ENCODE measurements around the gene TBC1D5.
"Not testable (repeated sequence)": the region's sequence is repeated elsewhere in the genome, so short reads cannot be mapped to it uniquely, and the experiment has no call there.

TBC1D5 gene

DNA sequence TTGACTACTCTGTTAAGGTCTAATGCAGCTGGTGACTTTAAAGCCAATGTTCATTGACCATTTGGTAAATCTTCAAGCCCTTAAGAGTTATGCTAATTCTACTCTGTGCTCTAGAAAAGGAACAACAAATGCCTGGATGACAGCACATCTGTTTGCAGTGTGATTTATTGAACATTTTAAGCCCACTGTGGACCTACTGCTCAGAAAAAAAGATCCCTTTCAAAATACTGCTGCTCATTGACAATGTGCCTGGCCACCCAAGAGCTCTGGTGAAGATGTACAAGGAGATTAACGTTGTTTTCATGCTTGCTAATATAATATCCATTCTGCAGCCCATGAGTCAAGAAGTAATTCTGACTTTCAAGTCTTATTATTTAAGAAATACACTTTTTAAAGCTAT lies 110.8 kb downstream of the TBC1D5 start:
- H3K27me3 ChIP-seq: no peaks in the 10 kb centered on the region
- no peaks in the 10 kb centered on the region for H3K9me3 ChIP-seq
- no peak overlapping the region for H3K4me3 ChIP-seq
- peaks cover 0 to 43% (median 16%) of the 10 kb centered on the region in 4 donors for H3K4me1 ChIP-seq
- no peaks in the 10 kb centered on the region for H3K36me3 ChIP-seq
- intact Hi-C loops (cut with DNase I; ENCODE audit: low total_unique reads): no loop called here
- DNase-seq: no peak
- no peak overlapping the region for H3K27ac ChIP-seq
- TF ChIP-seq, protein P1, sequence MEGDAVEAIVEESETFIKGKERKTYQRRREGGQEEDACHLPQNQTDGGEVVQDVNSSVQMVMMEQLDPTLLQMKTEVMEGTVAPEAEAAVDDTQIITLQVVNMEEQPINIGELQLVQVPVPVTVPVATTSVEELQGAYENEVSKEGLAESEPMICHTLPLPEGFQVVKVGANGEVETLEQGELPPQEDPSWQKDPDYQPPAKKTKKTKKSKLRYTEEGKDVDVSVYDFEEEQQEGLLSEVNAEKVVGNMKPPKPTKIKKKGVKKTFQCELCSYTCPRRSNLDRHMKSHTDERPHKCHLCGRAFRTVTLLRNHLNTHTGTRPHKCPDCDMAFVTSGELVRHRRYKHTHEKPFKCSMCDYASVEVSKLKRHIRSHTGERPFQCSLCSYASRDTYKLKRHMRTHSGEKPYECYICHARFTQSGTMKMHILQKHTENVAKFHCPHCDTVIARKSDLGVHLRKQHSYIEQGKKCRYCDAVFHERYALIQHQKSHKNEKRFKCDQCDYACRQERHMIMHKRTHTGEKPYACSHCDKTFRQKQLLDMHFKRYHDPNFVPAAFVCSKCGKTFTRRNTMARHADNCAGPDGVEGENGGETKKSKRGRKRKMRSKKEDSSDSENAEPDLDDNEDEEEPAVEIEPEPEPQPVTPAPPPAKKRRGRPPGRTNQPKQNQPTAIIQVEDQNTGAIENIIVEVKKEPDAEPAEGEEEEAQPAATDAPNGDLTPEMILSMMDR (IDR thresholded peaks at IDR 0.05): no peak

DNA sequence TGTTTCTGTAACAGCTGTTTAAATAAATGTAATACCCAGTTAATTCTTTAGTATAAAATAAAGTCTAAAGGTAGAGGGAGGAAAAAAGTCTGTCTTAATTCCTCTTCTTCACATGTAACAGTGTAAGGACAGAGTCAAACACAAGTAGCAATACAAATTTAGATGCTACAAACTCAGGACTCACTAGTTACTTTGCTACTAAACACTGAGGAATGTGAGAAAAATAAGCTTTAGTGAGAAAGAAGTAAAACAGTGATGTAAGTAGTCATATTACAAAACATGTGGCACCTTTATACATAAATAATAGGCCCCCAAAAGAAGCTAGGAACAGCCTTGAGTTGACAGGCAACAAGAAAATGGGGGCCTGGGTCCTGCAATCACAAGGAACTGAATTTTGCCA lies 113.0 kb downstream of the TBC1D5 start:
- H3K36me3 ChIP-seq: no peaks in the 10 kb centered on the region
- intact Hi-C loops (cut with DNase I; ENCODE audit: low total_unique reads): no loop called here
- H3K4me1 ChIP-seq: peaks cover 0 to 24% (median 4%) of the 10 kb centered on the region in 4 donors
- TF ChIP-seq, protein P1 (IDR thresholded peaks at IDR 0.05): no peak
- H3K9me3 ChIP-seq: no peaks in the 10 kb centered on the region
- H3K27me3 ChIP-seq: no peaks in the 10 kb centered on the region
- no peak for DNase-seq
- H3K27ac ChIP-seq: no peak overlapping the region
- H3K4me3 ChIP-seq: no peak overlapping the region

DNA sequence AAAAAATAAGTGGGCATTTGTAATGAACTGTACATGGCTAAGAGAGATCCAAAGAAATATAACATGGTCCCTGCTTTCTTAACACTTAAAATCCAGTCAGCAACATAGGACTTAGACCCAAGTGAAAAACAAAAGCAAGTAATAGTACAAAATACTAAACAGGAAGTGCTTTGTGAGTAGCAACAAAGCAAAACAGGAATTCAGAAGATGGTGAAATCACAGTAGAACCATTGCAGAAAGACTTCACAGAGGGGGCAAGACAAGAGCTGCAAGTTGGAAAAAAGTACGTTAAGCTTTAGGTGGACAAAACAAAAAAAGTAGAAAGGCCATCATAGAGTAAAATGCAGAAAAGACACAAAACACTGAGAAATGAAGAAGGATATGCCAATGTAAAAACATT lies 116.0 kb downstream of the TBC1D5 start:
- no peak for DNase-seq
- Histone ChIP-seq H3K27ac (no peak overlapping the region), H3K27me3 (no peaks in the 10 kb centered on the region), H3K4me1 (peaks cover 0 to 11% (median 2%) of the 10 kb centered on the region in 4 donors), H3K9me3 (no peaks in the 10 kb centered on the region), H3K4me3 (no peak overlapping the region), H3K36me3 (peaks cover 0 to 4% (median 0%) of the 10 kb centered on the region in 3 donors)
- TF ChIP-seq, protein P1 (IDR thresholded peaks at IDR 0.05): no peak
- intact Hi-C loops (cut with DNase I; ENCODE audit: low total_unique reads): no loop called here

DNA sequence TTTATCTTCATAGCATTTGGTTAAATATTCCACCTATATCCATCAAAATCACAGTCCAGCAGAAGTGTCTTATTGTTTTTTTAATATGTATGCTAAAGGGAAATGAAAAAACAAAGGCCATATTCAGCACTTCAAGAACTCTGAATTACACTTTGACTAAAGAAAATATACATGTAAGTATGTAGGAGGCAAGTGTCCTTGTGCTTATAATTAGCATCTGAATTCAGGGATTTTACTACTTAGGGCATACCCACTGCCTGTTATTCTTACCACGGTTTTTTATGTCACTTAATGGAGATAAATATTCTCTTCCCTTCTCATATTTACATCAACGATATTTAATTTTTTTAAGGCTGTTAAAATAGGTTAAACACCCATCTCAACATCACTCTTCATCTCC lies 117.3 kb downstream of the TBC1D5 start:
- intact Hi-C loops (cut with DNase I; ENCODE audit: low total_unique reads): no loop called here
- Histone ChIP-seq H3K36me3 (peaks cover 0 to 4% (median 0%) of the 10 kb centered on the region in 3 donors), H3K27ac (no peak overlapping the region), H3K27me3 (no peaks in the 10 kb centered on the region), H3K4me1 (peaks cover 0 to 11% (median 2%) of the 10 kb centered on the region in 4 donors), H3K9me3 (no peaks in the 10 kb centered on the region), H3K4me3 (no peak overlapping the region)
- TF ChIP-seq, protein P1 (IDR thresholded peaks at IDR 0.05): no peak
- DNase-seq: no peak

DNA sequence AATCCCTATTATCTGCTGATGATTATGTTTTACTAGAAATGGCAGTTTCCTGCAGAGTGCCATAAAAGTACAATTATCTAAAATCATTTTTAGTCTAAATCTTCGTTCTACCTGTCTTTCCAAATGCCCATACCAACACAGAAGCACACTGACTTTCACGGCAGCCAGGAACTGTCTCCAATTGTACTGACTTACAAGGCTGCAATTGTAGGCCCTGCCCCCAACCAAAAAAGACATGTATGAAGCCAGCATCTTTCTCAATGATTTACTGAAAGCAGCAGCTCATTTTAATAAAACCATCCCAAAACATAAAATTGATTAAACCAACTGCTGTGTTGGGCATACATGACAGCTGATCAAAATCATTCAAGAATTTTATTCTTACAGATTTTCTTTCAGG lies 119.0 kb downstream of the TBC1D5 start:
- TF ChIP-seq, protein P1 (IDR thresholded peaks at IDR 0.05): no peak
- Histone ChIP-seq H3K27me3 (no peaks in the 10 kb centered on the region), H3K36me3 (peaks cover 0 to 9% (median 3%) of the 10 kb centered on the region in 3 donors), H3K27ac (no peak overlapping the region), H3K9me3 (no peaks in the 10 kb centered on the region), H3K4me1 (no peaks in the 10 kb centered on the region), H3K4me3 (no peak overlapping the region)
- no peak for DNase-seq
- intact Hi-C loops (cut with DNase I; ENCODE audit: low total_unique reads): no loop called here

DNA sequence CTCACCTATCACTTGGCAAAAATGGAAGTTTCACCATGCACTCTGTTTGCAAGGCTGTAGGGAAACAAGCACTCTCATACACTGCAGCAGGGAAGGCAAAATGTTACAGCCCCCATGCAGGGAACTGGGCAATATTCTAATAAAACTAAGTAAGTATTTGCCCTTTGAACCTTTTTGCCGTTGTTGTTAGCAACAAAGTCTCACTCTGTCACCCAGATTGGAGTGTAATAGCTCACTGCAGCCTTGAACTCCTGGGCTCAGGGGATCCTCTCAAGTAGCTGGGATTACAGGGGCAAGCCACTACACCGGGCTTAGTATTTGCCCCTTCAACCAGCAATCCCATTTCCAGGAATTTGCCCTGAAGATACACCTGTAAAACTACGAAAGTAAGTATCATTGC lies 122.5 kb downstream of the TBC1D5 start:
- no peaks in the 10 kb centered on the region for H3K4me1 ChIP-seq
- H3K9me3 ChIP-seq: no peaks in the 10 kb centered on the region
- TF ChIP-seq, protein P1 (IDR thresholded peaks at IDR 0.05): no peak
- DNase-seq: no peak
- no peaks in the 10 kb centered on the region for H3K27me3 ChIP-seq
- H3K4me3 ChIP-seq: no peak overlapping the region
- no peak overlapping the region for H3K27ac ChIP-seq
- intact Hi-C loops (cut with DNase I; ENCODE audit: low total_unique reads): no loop called here
- peaks cover 0 to 11% (median 7%) of the 10 kb centered on the region in 3 donors for H3K36me3 ChIP-seq

DNA sequence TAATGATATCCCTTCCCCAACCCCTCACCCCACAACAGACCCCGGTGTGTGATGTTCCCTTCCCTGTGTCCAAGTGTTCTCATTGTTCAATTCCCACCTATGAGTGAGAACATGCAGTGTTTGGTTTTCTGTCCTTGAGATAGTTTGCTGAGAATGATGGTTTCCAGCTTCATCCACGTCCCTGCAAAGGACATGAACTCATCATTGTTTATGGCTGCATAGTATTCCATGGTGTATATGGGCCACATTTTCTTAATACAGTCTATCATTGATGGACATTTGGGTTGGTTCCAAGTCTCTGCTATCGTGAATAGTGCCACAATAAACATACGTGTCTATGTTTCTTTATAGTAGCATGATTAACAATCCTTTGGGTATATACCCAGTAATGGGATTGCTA lies 129.4 kb downstream of the TBC1D5 start:
- H3K4me1 ChIP-seq; H3K36me3 ChIP-seq; H3K4me3 ChIP-seq; DNase-seq; intact Hi-C loops (cut with DNase I; ENCODE audit: low total_unique reads); H3K27ac ChIP-seq; H3K9me3 ChIP-seq; H3K27me3 ChIP-seq: not testable (repeated sequence)
